HG02943 (cell line): ENCODE results near the gene PCDHGA6.

Experiments
- ATAC-seq: cut with Tn5 transposase; IDR thresholded peaks from one replicate; pipeline ENCODE4 v1.9.1; 2021; ENCODE audit warnings: mild to moderate bottlenecking, low read depth, moderate library complexity; ENCODE audit not compliant: unreplicated experiment

PCDHGA6 gene

GRCh38 chr5:141419074-141419880 lies 45.6 kb downstream of the PCDHGA6 start:
- ATAC-seq, result no peak

GRCh38 chr5:141420855-141421488 lies 47.3 kb downstream of the PCDHGA6 start, which contains the start of gene PCDHGA11:
Gene PCDHGA11 (plus strand): TSS chr5:141421051. CDS start chr5:141421228, 177 bp downstream.
- ATAC-seq, result no peak

- no peak for ATAC-seq
These were observed 47.8 kb downstream of the PCDHGA6 start for GRCh38 chr5:141421489-141421855.

- ATAC-seq, result no peak
These were observed 49.1 kb downstream of the PCDHGA6 start for GRCh38 chr5:141422742-141423291.

GRCh38 chr5:141427783-141428426 lies 54.2 kb downstream of the PCDHGA6 start:
- ATAC-seq, result no peak
